K562 (cell line): Measurements from ENCODE around the gene GMDS. TPM values are rescaled to one million over a fixed set of nuclear protein-coding genes. Genes with fewer than 3 reads are reported as not detected.

Experiments
- ATAC-seq: fragments of 200-7000 bp; cut with Tn5 transposase; 3 replicates; pipeline ENCODE4 v1.9.1; 2020; ENCODE audit warnings: moderate library complexity
- BruUV-seq: library from RNA; stranded (reverse); fragments of 400-500 nt; replicated peaks from 2 replicates; lab custom pipeline; 2021; lab: Mats Ljungman, UMichigan
- CTCF ChIA-PET: fragments of 300-600 bp; formaldehyde crosslinking; extraction: SDS; loops from one replicate; lab custom pipeline; 2021; ENCODE audit warnings: low intra/inter-chr PET ratio; lab: Yijun Ruan, JAX
- POLR2A ChIA-PET: fragments of 300-600, 350-650 bp; sonication (Branson Sonifier 250); formaldehyde crosslinking; extraction: SDS; loops from one replicate; lab custom pipeline; 2021; ENCODE audit warnings: antibody characterized with exemption, inconsistent platforms; lab: Yijun Ruan, JAX
- DNase-seq, 4 experiments: peaks; one replicate each; pipeline versions ENCODE4 v3.0.0 to v3.0.0-alpha.2; 2011 to 2018; ENCODE audit warnings: low spot score in 3 of 4, mixed read lengths in 3 of 4; ENCODE audit errors: extremely low read depth in 1 of 4
- FAIRE-seq: peaks from 2 replicates; lab custom pipeline; 2011; peaks lifted over from hg19 to GRCh38; lab: Jason Lieb, UNC
- H2AFZ ChIP-seq: 2 replicates; pipeline ENCODE4 v1.6.0; 2011; ENCODE audit warnings: low read depth, low read length, control low read depth, inconsistent platforms
- H3K27ac ChIP-seq: fragments of 200-600 bp; 3 replicates; pipeline ENCODE4 v1.8.0; 2011; ENCODE audit warnings: low read depth, mild to moderate bottlenecking, control low read depth, inconsistent platforms, low read length, moderate library complexity, mixed read lengths; ENCODE audit errors: extremely low read depth
- H3K27me3 ChIP-seq, 2 experiments: fragments of 300-600 bp in 1 of 2; 2 replicates in 1 of 2; 3 replicates in 1 of 2; pipeline versions ENCODE4 v1.6.0 to v1.8.0; 2011; ENCODE audit warnings: inconsistent platforms in 2 of 2, low read length in 2 of 2, mild to moderate bottlenecking in 1 of 2, mixed read lengths in 1 of 2, moderate library complexity in 1 of 2; ENCODE audit not compliant: control insufficient read depth in 2 of 2, insufficient read depth in 2 of 2
- H3K36me3 ChIP-seq: fragments of 300-600 bp; 3 replicates; pipeline ENCODE4 v1.8.0; 2011; ENCODE audit warnings: mild to moderate bottlenecking, low read length, inconsistent platforms; ENCODE audit not compliant: control insufficient read depth, insufficient read depth
- H3K4me1 ChIP-seq, 2 experiments: fragments of 200-600 bp in 1 of 2; replicated peaks in 1 of 2; 2 replicates in 1 of 2; 3 replicates in 1 of 2; pipeline versions ENCODE4 v1.5.1 to v1.8.0; 2011; ENCODE audit warnings: inconsistent platforms in 2 of 2, low read length in 2 of 2, mild to moderate bottlenecking in 1 of 2, mixed read lengths in 1 of 2, moderate library complexity in 1 of 2; ENCODE audit not compliant: control insufficient read depth in 2 of 2, insufficient read depth in 2 of 2
- H3K4me2 ChIP-seq: 2 replicates; pipeline ENCODE4 v1.6.1; 2011; ENCODE audit warnings: low read length, control low read depth, inconsistent platforms, mixed read lengths; ENCODE audit not compliant: insufficient read depth
- H3K4me3 ChIP-seq: fragments of 200-600 bp; sonication (generic), shearing (Covaris generic); 2 replicates; pipeline ENCODE4 v1.5.1; 2016; ENCODE audit warnings: control low read depth, inconsistent platforms
- H3K79me2 ChIP-seq: fragments of 200-600 bp; 3 replicates; pipeline ENCODE4 v1.8.0; 2011; ENCODE audit warnings: low read length, inconsistent platforms; ENCODE audit not compliant: control insufficient read depth, insufficient read depth
- H3K9ac ChIP-seq, 2 experiments: 2 replicates each; pipeline versions ENCODE4 v1.6.0 to v1.6.1; 2011; ENCODE audit warnings: low read depth in 2 of 2, low read length in 2 of 2, control low read depth in 1 of 2, inconsistent platforms in 1 of 2, mild to moderate bottlenecking in 1 of 2, mixed read lengths in 1 of 2; ENCODE audit not compliant: insufficient read depth in 1 of 2
- H3K9me1 ChIP-seq: one replicate; pipeline ENCODE4 v1.6.0; 2011; ENCODE audit warnings: inconsistent platforms, mild to moderate bottlenecking, low read length, moderate library complexity; ENCODE audit not compliant: control insufficient read depth, insufficient read depth
- H3K9me3 ChIP-seq: replicated peaks from 2 replicates; pipeline ENCODE4 v1.5.1; 2011; ENCODE audit warnings: low read depth, low read length, inconsistent platforms; ENCODE audit not compliant: control insufficient read depth, insufficient read depth
- H4K20me1 ChIP-seq: replicated peaks from 2 replicates; pipeline ENCODE4 v1.6.1; 2011; ENCODE audit warnings: low read length, inconsistent platforms, mixed read lengths; ENCODE audit not compliant: control insufficient read depth, insufficient read depth
- FOXM1 ChIP-seq, 2 experiments: fragments of 450-650 bp in 1 of 2; sonication (generic) in 1 of 2; formaldehyde crosslinking in 1 of 2; IDR thresholded peaks; 2 replicates each; pipeline versions ENCODE4 v1.6.1 to v1.9.0; 2017 to 2022; ENCODE audit warnings: low read depth in 2 of 2, mild to moderate bottlenecking in 2 of 2, missing genetic modification reagents in 1 of 2, moderate library complexity in 1 of 2
- MEF2A ChIP-seq: IDR thresholded peaks from 2 replicates; pipeline ENCODE4 v1.6.1; 2011; ENCODE audit warnings: low read depth, mild to moderate bottlenecking, low read length, moderate library complexity; ENCODE audit not compliant: control insufficient read depth
- RFX5 ChIP-seq: IDR thresholded peaks from 2 replicates; pipeline ENCODE4 v1.6.1; 2011; ENCODE audit warnings: low read depth, mild to moderate bottlenecking, improper control_type of control experiment, low read length
- ZNF436 ChIP-seq: fragments of 250-450, 450-650 bp; sonication (Bioruptor Pico); formaldehyde crosslinking; IDR thresholded peaks from 2 replicates; pipeline ENCODE4 v1.7.0; 2020; ENCODE audit warnings: mild to moderate bottlenecking
- ZNF766 ChIP-seq: fragments of 200-800 bp; sonication (Bioruptor generic); conservative IDR thresholded peaks from 2 replicates; pipeline ENCODE4 v1.6.1; 2016; ENCODE audit warnings: missing genetic modification characterization, missing compliant biosample characterization
- WGBS: fragments of 100-300 bp; shearing (Covaris generic); methylation state at CpG from one replicate; pipeline ENCODE4 v1.1.6; 2016; ENCODE audit warnings: low coverage, mixed read lengths; ENCODE audit not compliant: insufficient coverage; ENCODE audit errors: missing lambda C conversion rate; 5-methylcytosine and 5-hydroxymethylcytosine counted together
- in situ Hi-C: fragments of 300-500 bp; cut with MboI; formaldehyde crosslinking; loops from 4 replicates; pipeline ENCODE4 v1.15.0; 2018; ENCODE audit warnings: inconsistent platforms, mixed read lengths
- intact Hi-C: fragments of 100-400 bp; cut with micrococcal nuclease; formaldehyde crosslinking; loops from 2 replicates; pipeline ENCODE4 v1.14.2; 2022
- polyA plus RNA-seq, 8 experiments: library from polyadenylated mRNA; depleted of rRNA in 4 of 8; stranded (reverse) in 5 of 8; unstranded in 3 of 8; fragments of >200 nt; fragmentation: Nextera tagmentation in 2 of 8; fragmentation: Illumina TruSeq in 1 of 8; extraction: Ambion mirVana in 2 of 8; extraction: Trizol in 1 of 8; gene quantifications; 2 replicates each; pipeline versions ENCODE4 v1.2.1 to v1.2.3, GENCODE V29; 2011 to 2014; ENCODE audit warnings: inconsistent platforms in 1 of 8, missing spikeins in 1 of 8
- total RNA-seq, 7 experiments: library from RNA; depleted of rRNA in 6 of 7; stranded (reverse); fragments of >200 nt in 6 of 7; fragmentation: Illumina TruSeq in 2 of 7; extraction: Trizol in 2 of 7; gene quantifications; 2 replicates each; pipeline versions ENCODE4 v1.2.1 to v1.2.3, GENCODE V29; 2011 to 2021; ENCODE audit warnings: low replicate concordance in 1 of 7
- TF ChIP-seq, protein P1 (sequence below): sonication (generic); formaldehyde crosslinking; IDR thresholded peaks from 2 replicates; pipeline ENCODE4 v1.8.1; 2022; ENCODE audit warnings: missing genetic modification reagents
- TF ChIP-seq, protein P2 (sequence below): IDR thresholded peaks from 2 replicates; pipeline ENCODE4 v1.6.1; 2014; ENCODE audit warnings: antibody characterized with exemption
- TF ChIP-seq, protein P3 (sequence below): fragments of 450-650 bp; conservative IDR thresholded peaks from 2 replicates; pipeline ENCODE4 v1.6.1; 2016; ENCODE audit warnings: missing genetic modification characterization, low read depth, mild to moderate bottlenecking, control low read depth, missing compliant biosample characterization

Gene GMDS
- total and polyA plus RNA-seq, 9 of the 15 experiments (the other 6 are each of a cell fraction or from before 2014, with no cell fraction given), result 0.48 to 31.8 (median 13.4) TPM

DNA sequence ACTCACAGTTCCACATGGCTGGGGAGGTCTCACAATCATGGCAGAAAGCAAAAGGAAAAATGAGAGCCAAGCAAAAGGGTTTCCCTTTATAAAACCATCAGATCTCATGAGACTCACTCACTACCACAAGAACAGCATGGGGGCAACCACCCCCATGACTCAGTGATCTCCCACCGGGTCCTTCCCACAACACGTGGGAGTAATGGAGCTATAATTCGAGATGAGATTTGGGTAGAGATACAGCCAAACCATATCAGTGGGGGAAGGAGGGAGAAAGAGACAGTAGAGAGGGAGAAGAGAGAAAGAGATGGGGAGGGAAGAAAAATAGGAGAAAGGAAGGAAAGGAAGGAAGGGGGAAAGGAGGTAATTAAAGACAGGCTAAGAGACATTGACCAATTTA is 30.1 kb downstream of the GMDS start:
- Histone ChIP-seq H3K79me2 (no peaks in the 10 kb centered on the region), H3K9ac (no peak overlapping the region)
- TF ChIP-seq MEF2A (no peak), RFX5 (no peak), ZNF436 (CRISPR knock-in tag) (no peak), FOXM1 (IDR thresholded peaks at IDR 0.05; ENCODE audit: low read depth) (no peak), FOXM1 (CRISPR knock-in tag; IDR thresholded peaks at IDR 0.05; ENCODE audit: low read depth) (no peak), ZNF766 (peak; percentile 48; the same call in 1 of the 2 replicates)
- TF ChIP-seq, protein P1, sequence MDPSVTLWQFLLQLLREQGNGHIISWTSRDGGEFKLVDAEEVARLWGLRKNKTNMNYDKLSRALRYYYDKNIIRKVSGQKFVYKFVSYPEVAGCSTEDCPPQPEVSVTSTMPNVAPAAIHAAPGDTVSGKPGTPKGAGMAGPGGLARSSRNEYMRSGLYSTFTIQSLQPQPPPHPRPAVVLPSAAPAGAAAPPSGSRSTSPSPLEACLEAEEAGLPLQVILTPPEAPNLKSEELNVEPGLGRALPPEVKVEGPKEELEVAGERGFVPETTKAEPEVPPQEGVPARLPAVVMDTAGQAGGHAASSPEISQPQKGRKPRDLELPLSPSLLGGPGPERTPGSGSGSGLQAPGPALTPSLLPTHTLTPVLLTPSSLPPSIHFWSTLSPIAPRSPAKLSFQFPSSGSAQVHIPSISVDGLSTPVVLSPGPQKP (CRISPR knock-in tag), result no peak
- TF ChIP-seq, protein P2, sequence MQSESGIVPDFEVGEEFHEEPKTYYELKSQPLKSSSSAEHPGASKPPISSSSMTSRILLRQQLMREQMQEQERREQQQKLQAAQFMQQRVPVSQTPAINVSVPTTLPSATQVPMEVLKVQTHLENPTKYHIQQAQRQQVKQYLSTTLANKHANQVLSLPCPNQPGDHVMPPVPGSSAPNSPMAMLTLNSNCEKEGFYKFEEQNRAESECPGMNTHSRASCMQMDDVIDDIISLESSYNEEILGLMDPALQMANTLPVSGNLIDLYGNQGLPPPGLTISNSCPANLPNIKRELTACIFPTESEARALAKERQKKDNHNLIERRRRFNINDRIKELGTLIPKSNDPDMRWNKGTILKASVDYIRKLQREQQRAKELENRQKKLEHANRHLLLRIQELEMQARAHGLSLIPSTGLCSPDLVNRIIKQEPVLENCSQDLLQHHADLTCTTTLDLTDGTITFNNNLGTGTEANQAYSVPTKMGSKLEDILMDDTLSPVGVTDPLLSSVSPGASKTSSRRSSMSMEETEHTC, result no peak
- TF ChIP-seq, protein P3, sequence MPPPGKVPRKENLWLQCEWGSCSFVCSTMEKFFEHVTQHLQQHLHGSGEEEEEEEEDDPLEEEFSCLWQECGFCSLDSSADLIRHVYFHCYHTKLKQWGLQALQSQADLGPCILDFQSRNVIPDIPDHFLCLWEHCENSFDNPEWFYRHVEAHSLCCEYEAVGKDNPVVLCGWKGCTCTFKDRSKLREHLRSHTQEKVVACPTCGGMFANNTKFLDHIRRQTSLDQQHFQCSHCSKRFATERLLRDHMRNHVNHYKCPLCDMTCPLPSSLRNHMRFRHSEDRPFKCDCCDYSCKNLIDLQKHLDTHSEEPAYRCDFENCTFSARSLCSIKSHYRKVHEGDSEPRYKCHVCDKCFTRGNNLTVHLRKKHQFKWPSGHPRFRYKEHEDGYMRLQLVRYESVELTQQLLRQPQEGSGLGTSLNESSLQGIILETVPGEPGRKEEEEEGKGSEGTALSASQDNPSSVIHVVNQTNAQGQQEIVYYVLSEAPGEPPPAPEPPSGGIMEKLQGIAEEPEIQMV (tag), result no peak
- TF ChIP-seq, all 486 proteins: peak for 1
- Histone ChIP-seq H3K4me1 (no peaks in the 10 kb centered on the region), H2AFZ (no peak overlapping the region), H3K27ac (no peak overlapping the region), H3K9me3 (no peaks in the 10 kb centered on the region), H3K36me3 (no peaks in the 10 kb centered on the region), H3K27me3 (peaks cover 0 to 7% of the 10 kb centered on the region in 2 experiments; a peak in 1 of 5 replicates), H4K20me1 (peaks cover 8% of the 10 kb centered on the region; the same call in 1 of the 2 replicates), H3K4me2 (no peak overlapping the region), H3K9me1 (peaks cover 3% of the 10 kb centered on the region), H3K4me3 (no peak overlapping the region)
- ATAC-seq, result no peak
- DNase-seq, result no peak
- no peak for FAIRE-seq
- intact Hi-C loops, result loop anchor here (10.0 kb wide), 1 partner anchor 479 kb away; no protein-coding TSS in a partner anchor
- no TSS peak for BruUV-seq
- ChIA-PET CTCF (no interaction called here), POLR2A (interaction anchor here (0.7 kb wide), 2 partner anchors 37 to 459 kb away, joined by 3 read pairs; no protein-coding TSS in a partner anchor)
- 0% methylated on average over 3 of the region's 3 CpGs for WGBS
- in situ Hi-C loops, result no loop called here
